Esophagus muscularis mucosa (tissue), 4 donors: ENCODE measurements around the gene MAPK8IP3.

Source experiments
- CTCF ChIP-seq, 3 experiments: fragments of 200-600 bp in 2 of 3; fragments of 450-650 bp in 1 of 3; sonication (generic) in 2 of 3; IDR thresholded peaks; one replicate each; pipeline ENCODE4 v1.5.1; 2017 to 2019; ENCODE audit warnings: antibody characterized with exemption in 3 of 3, mild to moderate bottlenecking in 2 of 3, moderate library complexity in 1 of 3
- EP300 ChIP-seq: sonication (generic); formaldehyde crosslinking; IDR thresholded peaks from one replicate; pipeline ENCODE4 v1.6.1; 2017; ENCODE audit warnings: antibody characterized with exemption
- POLR2A ChIP-seq: fragments of 450-650 bp; IDR thresholded peaks from one replicate; pipeline ENCODE4 v1.6.1; 2017; ENCODE audit warnings: antibody characterized with exemption, moderate library complexity, mild to moderate bottlenecking, low read depth
- POLR2AphosphoS5 ChIP-seq, 2 donors: sonication (generic); formaldehyde crosslinking; IDR thresholded peaks; one replicate each; pipeline ENCODE4 v1.6.1; 2017; ENCODE audit warnings: antibody characterized with exemption in 2 of 2

DNA sequence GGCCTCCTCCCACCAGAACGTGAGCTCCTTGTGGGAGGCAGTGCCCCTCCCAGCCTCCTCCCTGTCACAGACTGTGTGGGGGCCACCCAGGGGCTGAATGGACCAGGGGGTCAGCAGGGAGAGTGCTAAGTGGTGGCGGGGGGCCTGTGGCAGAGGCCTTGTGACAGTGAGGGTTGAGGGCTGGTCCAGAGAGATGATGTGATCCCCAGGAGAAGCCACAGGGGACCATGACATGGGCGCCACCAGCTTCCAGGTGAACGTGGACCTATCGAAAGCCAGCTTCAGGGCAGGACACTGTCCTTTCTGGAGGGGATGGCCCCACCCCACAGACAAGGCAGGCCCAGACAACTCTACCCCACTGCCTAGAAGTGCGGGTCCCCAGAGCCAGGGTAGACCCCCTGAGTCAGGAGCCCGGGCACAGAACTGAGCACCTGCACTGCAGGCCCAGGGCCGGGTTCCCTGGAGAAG, 73.3 kb downstream of the MAPK8IP3 start:
- TF ChIP-seq CTCF (IDR thresholded peaks at IDR 0.05) (no peak), EP300 (no peak), POLR2A (no peak), POLR2AphosphoS5 (IDR thresholded peaks at IDR 0.05) (no peak)
